SHP77 (cell line): ENCODE measurements around the gene ARID1B.

Experiments
- DNase-seq, 2 experiments: peaks; one replicate each; lab custom pipeline; 2025; lab: John Stamatoyannopoulos, UW

Gene ARID1B

DNA sequence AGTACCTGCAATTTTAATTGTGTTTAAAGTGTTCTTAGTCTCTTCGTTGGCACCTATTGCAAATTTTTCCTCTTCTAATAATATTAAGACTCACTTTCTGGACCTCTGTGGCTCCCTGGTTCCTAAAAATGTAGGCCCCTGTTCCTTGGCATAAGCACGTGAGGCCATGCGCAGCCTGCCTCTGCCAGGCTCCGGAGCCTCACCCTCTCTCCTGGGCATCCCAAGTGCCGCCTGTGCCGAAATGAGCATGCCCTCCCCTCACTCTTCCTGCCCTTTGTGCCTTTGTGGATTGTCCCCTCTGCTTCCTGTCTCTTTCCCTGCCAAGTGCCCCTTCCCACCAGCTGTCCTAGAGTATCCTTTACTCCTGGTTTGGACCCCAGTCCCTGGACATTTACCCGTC is 300.1 kb downstream of the ARID1B start:
- no peak for DNase-seq

- no peak for DNase-seq
These were observed 301.1 kb downstream of the ARID1B start for GRCh38 chr6:157078326-157078725.

GRCh38 chr6:157079277-157079676 is 302.1 kb downstream of the ARID1B start:
- no peak for DNase-seq

GRCh38 chr6:157079771-157080170 is 302.6 kb downstream of the ARID1B start:
- no peak for DNase-seq

GRCh38 chr6:157080986-157081391 is 303.8 kb downstream of the ARID1B start:
- DNase-seq: no peak

GRCh38 chr6:157083343-157083742 is 306.2 kb downstream of the ARID1B start:
- DNase-seq: no peak

- no peak for DNase-seq
These were observed 309.5 kb downstream of the ARID1B start for GRCh38 chr6:157086632-157087031.

- DNase-seq: peak in 1 of 2 experiments; percentile 12
These were observed 310.8 kb downstream of the ARID1B start for GRCh38 chr6:157087974-157088373.

- no peak for DNase-seq
These were observed 311.7 kb downstream of the ARID1B start for GRCh38 chr6:157088841-157089240.

GRCh38 chr6:157089258-157089657 is 312.1 kb downstream of the ARID1B start:
- DNase-seq: no peak

GRCh38 chr6:157089851-157090250 is 312.7 kb downstream of the ARID1B start:
- no peak for DNase-seq

GRCh38 chr6:157090736-157091135 is 313.6 kb downstream of the ARID1B start:
- no peak for DNase-seq

DNA sequence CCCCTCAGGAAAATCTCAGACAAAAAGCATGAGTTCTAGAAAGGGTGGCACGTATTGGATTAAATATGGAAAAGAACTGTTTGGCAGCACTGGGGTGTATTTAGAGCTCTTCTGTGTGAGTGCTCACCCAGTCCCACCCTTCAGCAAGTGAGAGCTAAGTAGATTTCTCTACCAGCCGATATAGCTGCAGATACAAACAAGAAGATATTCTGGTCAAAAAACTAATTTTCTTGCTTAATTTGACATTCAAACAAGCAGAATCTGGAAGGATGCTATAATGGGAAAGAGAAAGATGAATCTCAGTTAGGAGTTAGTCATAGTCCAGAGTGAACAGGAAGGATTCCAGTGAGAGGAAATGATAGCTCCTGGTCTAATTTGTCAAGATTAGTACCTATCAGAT is 314.1 kb downstream of the ARID1B start:
- no peak for DNase-seq

DNA sequence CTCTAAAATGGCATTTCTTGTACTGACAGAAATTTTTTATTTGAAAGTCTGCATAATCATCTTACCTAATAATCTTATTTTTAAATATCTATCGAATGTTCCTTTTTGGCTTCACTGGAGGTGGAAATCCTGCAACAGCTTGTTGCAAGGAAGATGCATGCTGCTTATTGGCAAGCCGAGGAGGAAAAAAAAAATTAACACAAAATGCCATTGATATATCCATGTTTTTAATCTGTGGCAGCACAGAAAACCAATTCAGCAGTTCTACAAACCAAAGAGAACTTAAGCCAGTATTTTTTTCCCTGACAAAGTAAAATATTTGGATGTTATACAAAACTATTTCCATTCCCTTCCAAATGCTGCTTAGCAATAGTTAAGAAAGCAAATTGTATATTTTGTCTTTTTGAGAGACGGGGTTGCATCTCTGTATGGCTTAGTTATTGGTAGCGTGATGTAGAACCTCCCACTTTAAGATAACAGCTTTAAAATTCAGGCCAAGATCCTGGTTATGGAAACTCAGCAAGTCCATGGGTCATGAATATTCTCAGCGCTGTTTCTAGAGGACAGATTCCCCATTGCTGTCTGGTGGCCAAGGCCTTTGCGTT is 314.8 kb downstream of the ARID1B start:
- DNase-seq: no peak

- peak; percentile 68 to 82 for DNase-seq
These were observed 315.6 kb downstream of the ARID1B start for GRCh38 chr6:157092736-157093135.

DNA sequence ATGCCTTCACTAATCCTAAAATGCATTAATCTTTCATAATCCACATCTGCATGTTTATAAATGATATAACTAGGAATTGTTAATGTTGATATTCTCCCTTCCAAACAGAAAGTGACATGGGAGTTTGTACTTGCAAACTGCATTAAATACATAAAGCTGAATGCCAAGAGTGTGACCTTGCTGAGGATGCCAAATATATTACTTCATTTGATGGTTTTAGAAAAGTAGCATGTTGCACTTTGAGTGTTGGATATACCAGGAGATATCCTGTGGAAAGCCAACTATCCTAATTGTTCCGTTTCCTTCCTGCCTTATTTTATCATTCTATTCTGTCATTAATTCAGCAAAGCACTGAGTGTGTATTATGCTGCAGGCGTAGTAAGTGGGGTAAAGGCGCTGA is 316.4 kb downstream of the ARID1B start:
- DNase-seq: no peak

DNA sequence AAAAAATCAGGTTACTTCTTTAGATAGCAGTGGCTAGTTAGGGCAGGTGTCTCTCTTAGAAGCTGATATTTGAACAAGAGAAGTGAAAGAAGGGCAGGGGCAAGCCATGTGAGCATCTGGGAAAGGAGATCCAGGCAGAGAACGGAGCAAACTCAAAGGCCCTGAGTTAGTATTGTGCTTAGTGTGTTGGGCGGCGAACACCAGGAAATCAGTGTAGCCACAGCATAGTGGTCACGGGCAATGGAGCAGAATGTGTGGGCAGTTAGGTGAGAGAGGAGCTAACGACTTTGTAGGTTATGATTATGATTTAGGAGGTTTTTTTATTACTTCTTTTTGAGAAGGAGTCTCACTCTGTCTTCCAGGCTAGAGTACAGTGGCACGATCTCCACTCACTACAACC is 316.9 kb downstream of the ARID1B start:
- no peak for DNase-seq

- no peak for DNase-seq
These were observed 317.9 kb downstream of the ARID1B start for GRCh38 chr6:157095084-157095483.

DNA sequence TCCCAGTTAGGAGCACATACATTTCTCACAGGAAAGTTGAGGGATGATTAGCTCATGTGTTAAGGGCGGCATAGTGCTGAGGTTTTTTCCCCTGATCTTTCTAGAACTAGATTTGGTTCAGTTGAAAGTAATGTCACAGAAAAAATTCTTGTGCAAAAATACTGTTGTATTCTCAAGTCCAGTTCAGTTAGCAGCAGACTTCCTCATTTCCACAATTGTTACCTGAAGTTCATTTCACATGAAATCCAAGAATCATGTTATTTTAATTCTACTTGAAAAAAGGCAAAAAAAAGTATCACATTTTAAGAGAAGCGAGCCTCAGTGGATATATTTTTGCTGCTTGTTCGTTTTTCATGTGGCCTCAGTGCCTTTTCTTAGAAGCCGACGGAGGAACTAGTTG is 318.4 kb downstream of the ARID1B start:
- DNase-seq: no peak

- no peak for DNase-seq
These were observed 318.9 kb downstream of the ARID1B start for GRCh38 chr6:157096105-157096504.

GRCh38 chr6:157096522-157096921 is 319.3 kb downstream of the ARID1B start:
- no peak for DNase-seq

DNA sequence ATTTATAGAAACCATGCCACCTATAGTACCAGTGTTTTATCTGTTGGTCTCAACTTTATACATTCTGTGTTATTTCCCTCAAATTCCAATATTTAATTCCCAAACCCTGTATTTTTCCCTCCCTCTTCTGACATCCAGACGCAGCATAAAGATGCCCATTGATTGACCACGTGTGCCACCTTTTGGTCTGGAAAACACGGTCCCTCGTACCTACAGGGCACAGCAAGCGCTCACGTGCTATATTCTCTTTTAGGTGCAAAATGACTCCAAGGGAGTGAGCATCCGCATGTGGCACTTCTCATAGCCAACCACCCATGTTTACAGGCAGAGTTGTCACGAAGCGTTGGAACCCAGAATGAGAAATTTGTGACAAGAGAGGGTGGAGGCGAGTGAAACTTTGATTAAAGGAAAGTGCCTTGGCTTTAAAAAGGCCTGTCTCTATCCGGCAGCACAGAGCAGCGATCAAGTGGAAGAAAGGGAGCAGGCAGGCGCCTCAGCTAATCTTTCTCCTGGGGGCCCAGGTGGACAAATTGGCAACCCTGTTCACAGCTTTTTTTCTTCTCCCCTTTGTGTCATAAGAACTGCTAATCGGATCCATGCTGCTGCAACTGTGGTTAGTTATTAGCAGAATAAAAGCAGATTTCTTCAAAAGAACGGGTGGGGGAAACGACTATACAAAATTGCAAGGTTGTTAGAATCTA is 320.2 kb downstream of the ARID1B start:
- DNase-seq: no peak

DNA sequence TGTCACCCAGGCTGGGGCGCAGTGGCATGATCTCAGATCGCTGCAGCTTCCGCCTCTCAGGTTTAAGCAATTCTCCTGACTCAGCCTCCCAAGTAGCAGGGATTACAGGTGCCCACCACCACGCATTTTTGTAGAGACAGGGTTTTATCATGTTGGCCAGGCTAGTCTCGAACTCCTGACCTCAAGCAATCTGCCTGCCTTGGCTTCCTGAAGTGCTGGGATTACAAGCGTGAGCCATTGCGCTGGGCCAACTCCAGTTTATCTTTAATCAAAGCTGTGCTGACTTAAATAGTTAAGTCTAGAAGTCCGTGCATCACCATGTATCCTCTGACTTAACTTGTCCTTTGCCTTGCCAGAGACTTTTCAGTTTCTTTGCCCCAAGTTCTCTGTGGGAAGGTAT is 321.8 kb downstream of the ARID1B start:
- no peak for DNase-seq
